ENCODE results near the gene TFG.

TFG gene

GRCh38 chr3:100681496-100681895 lies 27.8 kb upstream of the TFG start:
- no peaks in the 10 kb centered on the region for H4K20me1 ChIP-seq (ENCODE audit: insufficient read depth, low read length)
- no peak overlapping the region for H3K9ac ChIP-seq (ENCODE audit: low read length)
- H3K9me3 ChIP-seq (ENCODE audit: insufficient read depth, low read length): no peaks in the 10 kb centered on the region
- no peaks in the 10 kb centered on the region for H3K27me3 ChIP-seq (ENCODE audit: low read depth, low read length)
- H3K4me1 ChIP-seq (ENCODE audit: low read length): peaks cover 6% of the 10 kb centered on the region; the same call in 1 of the 2 replicates
- no peak overlapping the region for H3K4me2 ChIP-seq (ENCODE audit: low read length)
- H3K36me3 ChIP-seq (replicated peaks; ENCODE audit: low read depth, low read length): no peaks in the 10 kb centered on the region
- H3K4me3 ChIP-seq (ENCODE audit: low read length): no peak overlapping the region
- no peak for TF ChIP-seq EZH2phosphoT487 (IDR thresholded peaks at IDR 0.05; ENCODE audit: low read depth)
- no peak for TF ChIP-seq CTCF (IDR thresholded peaks at IDR 0.05; ENCODE audit: low read depth, low read length)
- H3K27ac ChIP-seq (ENCODE audit: low read length): no peak overlapping the region
- no peaks in the 10 kb centered on the region for H3K79me2 ChIP-seq (ENCODE audit: low read length)
- H2AFZ ChIP-seq (ENCODE audit: low read depth, low read length): no peak overlapping the region

GRCh38 chr3:100682056-100682853 lies 27.0 kb upstream of the TFG start:
- Histone ChIP-seq H3K36me3 (replicated peaks; ENCODE audit: low read depth, low read length) (no peaks in the 10 kb centered on the region), H3K27ac (ENCODE audit: low read length) (no peak overlapping the region), H3K9ac (ENCODE audit: low read length) (no peak overlapping the region), H3K79me2 (ENCODE audit: low read length) (no peaks in the 10 kb centered on the region), H3K9me3 (ENCODE audit: insufficient read depth, low read length) (no peaks in the 10 kb centered on the region), H3K27me3 (ENCODE audit: low read depth, low read length) (no peaks in the 10 kb centered on the region), H3K4me2 (ENCODE audit: low read length) (no peak overlapping the region), H3K4me1 (ENCODE audit: low read length) (peaks cover 6% of the 10 kb centered on the region; the same call in 1 of the 2 replicates), H2AFZ (ENCODE audit: low read depth, low read length) (no peak overlapping the region), H3K4me3 (ENCODE audit: low read length) (no peak overlapping the region), H4K20me1 (ENCODE audit: insufficient read depth, low read length) (no peaks in the 10 kb centered on the region)
- TF ChIP-seq EZH2phosphoT487 (IDR thresholded peaks at IDR 0.05; ENCODE audit: low read depth) (no peak), CTCF (IDR thresholded peaks at IDR 0.05; ENCODE audit: low read depth, low read length) (no peak)

GRCh38 chr3:100682854-100683760 lies 26.2 kb upstream of the TFG start:
- Histone ChIP-seq H3K9ac (ENCODE audit: low read length) (no peak overlapping the region), H3K4me3 (ENCODE audit: low read length) (no peak overlapping the region), H4K20me1 (ENCODE audit: insufficient read depth, low read length) (no peaks in the 10 kb centered on the region), H2AFZ (ENCODE audit: low read depth, low read length) (no peak overlapping the region), H3K4me2 (ENCODE audit: low read length) (no peak overlapping the region), H3K27ac (ENCODE audit: low read length) (no peak overlapping the region), H3K9me3 (ENCODE audit: insufficient read depth, low read length) (no peaks in the 10 kb centered on the region), H3K4me1 (ENCODE audit: low read length) (peaks cover 6% of the 10 kb centered on the region; the same call in 1 of the 2 replicates), H3K79me2 (ENCODE audit: low read length) (no peaks in the 10 kb centered on the region), H3K27me3 (ENCODE audit: low read depth, low read length) (no peaks in the 10 kb centered on the region), H3K36me3 (replicated peaks; ENCODE audit: low read depth, low read length) (no peaks in the 10 kb centered on the region)
- TF ChIP-seq CTCF (IDR thresholded peaks at IDR 0.05; ENCODE audit: low read depth, low read length) (no peak), EZH2phosphoT487 (IDR thresholded peaks at IDR 0.05; ENCODE audit: low read depth) (no peak)

- Histone ChIP-seq H3K4me1 (ENCODE audit: low read length) (no peaks in the 10 kb centered on the region), H3K4me3 (ENCODE audit: low read length) (no peak overlapping the region), H3K4me2 (ENCODE audit: low read length) (no peak overlapping the region), H2AFZ (ENCODE audit: low read depth, low read length) (no peak overlapping the region), H4K20me1 (ENCODE audit: insufficient read depth, low read length) (no peaks in the 10 kb centered on the region), H3K27ac (ENCODE audit: low read length) (no peak overlapping the region), H3K27me3 (ENCODE audit: low read depth, low read length) (no peaks in the 10 kb centered on the region), H3K36me3 (replicated peaks; ENCODE audit: low read depth, low read length) (no peaks in the 10 kb centered on the region), H3K9me3 (ENCODE audit: insufficient read depth, low read length) (no peaks in the 10 kb centered on the region), H3K9ac (ENCODE audit: low read length) (no peak overlapping the region), H3K79me2 (ENCODE audit: low read length) (no peaks in the 10 kb centered on the region)
- TF ChIP-seq CTCF (IDR thresholded peaks at IDR 0.05; ENCODE audit: low read depth, low read length): no peak
- no peak for TF ChIP-seq EZH2phosphoT487 (IDR thresholded peaks at IDR 0.05; ENCODE audit: low read depth)
Observed at GRCh38 chr3:100693225-100693624, 16.1 kb upstream of the TFG start.
